Right lobe of liver (tissue), 6 donors: ENCODE measurements around the gene KATNA1. TPM values are rescaled to one million over a fixed set of nuclear protein-coding genes. Genes with fewer than 3 reads are reported as not detected.

ENCODE experiments used
- ATAC-seq, 4 donors: fragments of 200-7000 bp; cut with Tn5 transposase; one replicate each; pipeline ENCODE4 v1.9.1; 2020; ENCODE audit warnings: mild to moderate bottlenecking in 4 of 4, moderate library complexity in 4 of 4
- DNase-seq, 3 donors: peaks; one replicate each; pipeline ENCODE4 v3.0.0-alpha.2; 2020
- H3K27ac ChIP-seq, 3 donors: fragments of 200-600 bp; one replicate each; pipeline ENCODE4 v1.8.0; 2022
- H3K27me3 ChIP-seq, 2 donors: fragments of 200-600 bp; one replicate each; pipeline ENCODE4 v1.8.0; 2022
- H3K36me3 ChIP-seq, 4 donors: fragments of 200-600 bp; sonication (generic) in 1 of 4; one replicate each; pipeline versions ENCODE4 v1.5.1 to v1.8.0; 2017 to 2022; ENCODE audit warnings: control low read depth in 1 of 4
- H3K4me1 ChIP-seq, 4 donors: fragments of 200-600 bp; sonication (generic) in 1 of 4; one replicate each; pipeline versions ENCODE4 v1.5.1 to v1.8.0; 2017 to 2022; ENCODE audit warnings: control low read depth in 1 of 4
- H3K4me3 ChIP-seq, 3 donors: fragments of 200-600 bp; one replicate each; pipeline ENCODE4 v1.8.0; 2022
- H3K9me3 ChIP-seq, 4 donors: fragments of 200-600 bp; sonication (generic) in 1 of 4; one replicate each; pipeline versions ENCODE4 v1.5.1 to v1.8.0; 2017 to 2022; ENCODE audit warnings: control low read depth in 1 of 4
- POLR2A ChIP-seq: fragments of 450-650 bp; IDR thresholded peaks from one replicate; pipeline ENCODE4 v1.6.1; 2017; ENCODE audit warnings: antibody characterized with exemption, mild to moderate bottlenecking
- WGBS: methylation state at CpG from one replicate; pipeline ENCODE4 v1.1.6; 2018; ENCODE audit warnings: low coverage, low lambda C conversion rate; ENCODE audit not compliant: insufficient coverage; ENCODE audit errors: missing lambda C conversion rate; 5-methylcytosine and 5-hydroxymethylcytosine counted together
- intact Hi-C, 2 donors: fragments of 100-400 bp; cut with DNase I; formaldehyde crosslinking; loops; one replicate each; pipeline versions ENCODE4 v1.11.2 to v1.14.1; 2022
- long read RNA-seq: library from polyadenylated mRNA; unstranded; transcript quantifications from one replicate; pipeline ENCODE4 v2.0.0, GENCODE V29; 2019
- total RNA-seq, 6 experiments: library from RNA; depleted of rRNA in 2 of 6; stranded (reverse); fragments of >200 nt in 2 of 6; fragmentation: NEBNext Ultra II Directional in 3 of 6; extraction: Animal tissue kit (Norgen Biotek cat#: 25700) in 3 of 6; gene quantifications; one replicate each; pipeline versions ENCODE4 v1.1.0 to v1.2.4, GENCODE V29; 2016 to 2023
- TF ChIP-seq, protein P1 (sequence below), 4 donors: fragments of 200-600 bp in 3 of 4; fragments of 450-650 bp in 1 of 4; IDR thresholded peaks; one replicate each; pipeline versions ENCODE4 v1.5.1 to v1.8.0; 2016 to 2022; ENCODE audit warnings: antibody characterized with exemption in 4 of 4, mild to moderate bottlenecking in 2 of 4
- donor health status: DM: no; HTN: yes; CAD: no.
- donor health status: DM: no; HTN: no; CAD: no.
- donor health status: DM: no; HTN: no; CAD: no.
- donor health status: DM: no; HTN: yes; CAD: no.
- donor health status: DM: no; HTN: yes; CAD: no.

The KATNA1 gene
- total RNA-seq, result 1 to 10 TPM; 3.5 to 6.9 (median 5.7) TPM
- long read RNA-seq, partial matches to known transcripts, result 0 of 1 reads
- long read RNA-seq, other reads (novel, unspliced or antisense), result 1 of 1 reads

- Histone ChIP-seq H3K27ac (peak within 1 kb of the TSS; percentile 65 to 74 (median 66)), H3K36me3 (no peaks in the 10 kb centered on the region), H3K4me3 (peak within 1 kb of the TSS; percentile 67 to 76 (median 76)), H3K9me3 (no peaks in the 10 kb centered on the region), H3K4me1 (peaks cover 0 to 9% (median 1%) of the 10 kb centered on the region in 4 donors), H3K27me3 (no peaks in the 10 kb centered on the region)
- intact Hi-C loops, result no loop called here
- DNase-seq, result peak; percentile 94 to 96 (median 96)
- ATAC-seq, result peak; percentile 97 to 98 (median 98)
- 1% methylated on average over 14 of the region's 69 CpGs for WGBS
- TF ChIP-seq POLR2A, result peak; percentile 89
- TF ChIP-seq, protein P1, sequence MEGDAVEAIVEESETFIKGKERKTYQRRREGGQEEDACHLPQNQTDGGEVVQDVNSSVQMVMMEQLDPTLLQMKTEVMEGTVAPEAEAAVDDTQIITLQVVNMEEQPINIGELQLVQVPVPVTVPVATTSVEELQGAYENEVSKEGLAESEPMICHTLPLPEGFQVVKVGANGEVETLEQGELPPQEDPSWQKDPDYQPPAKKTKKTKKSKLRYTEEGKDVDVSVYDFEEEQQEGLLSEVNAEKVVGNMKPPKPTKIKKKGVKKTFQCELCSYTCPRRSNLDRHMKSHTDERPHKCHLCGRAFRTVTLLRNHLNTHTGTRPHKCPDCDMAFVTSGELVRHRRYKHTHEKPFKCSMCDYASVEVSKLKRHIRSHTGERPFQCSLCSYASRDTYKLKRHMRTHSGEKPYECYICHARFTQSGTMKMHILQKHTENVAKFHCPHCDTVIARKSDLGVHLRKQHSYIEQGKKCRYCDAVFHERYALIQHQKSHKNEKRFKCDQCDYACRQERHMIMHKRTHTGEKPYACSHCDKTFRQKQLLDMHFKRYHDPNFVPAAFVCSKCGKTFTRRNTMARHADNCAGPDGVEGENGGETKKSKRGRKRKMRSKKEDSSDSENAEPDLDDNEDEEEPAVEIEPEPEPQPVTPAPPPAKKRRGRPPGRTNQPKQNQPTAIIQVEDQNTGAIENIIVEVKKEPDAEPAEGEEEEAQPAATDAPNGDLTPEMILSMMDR (IDR thresholded peaks at IDR 0.05), result peak in 2 of 4 donors; percentile 8 to 16
Observed at GRCh38 chr6:149648148-149649145, at the start of gene KATNA1. TSS of gene KATNA1 (minus strand) at chr6:149648714. CDS start at chr6:149638547, 10,167 bp downstream.

DNA sequence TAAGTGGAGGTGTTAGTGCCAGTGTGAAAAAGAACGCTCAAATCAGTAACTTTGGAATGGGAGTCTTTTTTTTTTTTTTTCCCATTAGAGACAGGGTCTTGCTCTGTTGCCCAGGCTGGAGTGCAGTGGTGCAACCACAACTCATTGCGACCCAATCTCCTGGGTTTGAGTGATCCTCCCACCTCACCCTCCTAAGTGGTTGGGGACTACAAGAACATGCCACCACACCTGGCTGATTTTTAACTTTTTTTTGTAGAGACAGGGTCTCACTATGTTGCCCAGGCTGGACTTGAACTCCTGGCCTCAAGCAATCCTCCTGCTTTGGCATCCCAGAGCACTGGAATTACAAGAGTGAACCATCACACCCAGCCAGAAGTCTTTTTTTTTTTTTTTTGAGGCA is 49.7 kb upstream of the KATNA1 start:
- Histone ChIP-seq H3K27me3 (no peaks in the 10 kb centered on the region), H3K4me1 (no peaks in the 10 kb centered on the region), H3K9me3 (no peaks in the 10 kb centered on the region), H3K4me3 (no peak overlapping the region), H3K36me3 (peaks cover 2 to 13% (median 8%) of the 10 kb centered on the region in 4 donors), H3K27ac (no peak overlapping the region)
- intact Hi-C loops, result no loop called here
- 94% methylated on average over 2 of the region's 2 CpGs for WGBS
- ATAC-seq, result no peak
- no peak for TF ChIP-seq POLR2A
- TF ChIP-seq, protein P1 (IDR thresholded peaks at IDR 0.05), result no peak
- no peak for DNase-seq

DNA sequence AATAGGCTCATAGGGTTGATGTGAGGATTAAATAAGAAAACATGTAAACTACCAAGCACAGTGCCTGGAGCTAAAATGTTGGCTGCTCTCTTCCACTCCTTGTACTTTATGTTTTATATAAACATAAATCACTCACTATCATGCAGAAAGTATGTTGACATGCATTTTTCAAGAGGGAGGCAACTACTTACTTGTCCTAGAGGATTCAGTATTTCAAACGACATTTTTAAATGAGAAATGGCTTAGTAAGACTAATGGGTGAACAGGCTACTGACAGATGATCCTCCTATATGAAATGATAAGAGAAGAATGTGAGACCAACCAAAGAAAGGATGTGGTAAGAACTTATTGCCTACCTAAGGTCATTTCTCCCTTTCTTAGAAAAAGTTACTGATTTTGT is 48.4 kb upstream of the KATNA1 start:
- no peaks in the 10 kb centered on the region for H3K9me3 ChIP-seq
- ATAC-seq (no peak), DNase-seq (no peak)
- no peak overlapping the region for H3K27ac ChIP-seq
- TF ChIP-seq POLR2A, result no peak
- TF ChIP-seq, protein P1 (IDR thresholded peaks at IDR 0.05), result no peak
- no peaks in the 10 kb centered on the region for H3K27me3 ChIP-seq
- H3K4me3 ChIP-seq, result no peak overlapping the region
- H3K4me1 ChIP-seq, result no peaks in the 10 kb centered on the region
- H3K36me3 ChIP-seq, result peaks cover 2 to 11% (median 9%) of the 10 kb centered on the region in 4 donors
- intact Hi-C loops, result no loop called here
- 57% methylated on average over 1 of the region's 1 CpG for WGBS

- ATAC-seq (no peak), DNase-seq (no peak)
- intact Hi-C loops, result no loop called here
- Histone ChIP-seq H3K9me3 (no peaks in the 10 kb centered on the region), H3K27me3 (no peaks in the 10 kb centered on the region), H3K27ac (no peak overlapping the region), H3K4me1 (no peaks in the 10 kb centered on the region), H3K4me3 (no peak overlapping the region), H3K36me3 (peaks cover 2 to 20% (median 9%) of the 10 kb centered on the region in 4 donors)
- WGBS, result 73% methylated on average over 2 of the region's 2 CpGs
- TF ChIP-seq, protein P1 (IDR thresholded peaks at IDR 0.05), result no peak
- TF ChIP-seq POLR2A, result no peak
Observed at GRCh38 chr6:149694921-149695320, 46.4 kb upstream of the KATNA1 start.
